Dedifferentiated amniotic fluid mesenchymal stem cell (primary cell): ENCODE data around the gene ANKRD13B.
A peak's percentile ranks its signal among the peaks of the same experiment; 100 is the strongest.

Experiments used
- DNase-seq: peaks from one replicate; pipeline ENCODE4 v3.0.0-alpha.2; 2016; ENCODE audit errors: extremely low spot score

The ANKRD13B gene

DNA sequence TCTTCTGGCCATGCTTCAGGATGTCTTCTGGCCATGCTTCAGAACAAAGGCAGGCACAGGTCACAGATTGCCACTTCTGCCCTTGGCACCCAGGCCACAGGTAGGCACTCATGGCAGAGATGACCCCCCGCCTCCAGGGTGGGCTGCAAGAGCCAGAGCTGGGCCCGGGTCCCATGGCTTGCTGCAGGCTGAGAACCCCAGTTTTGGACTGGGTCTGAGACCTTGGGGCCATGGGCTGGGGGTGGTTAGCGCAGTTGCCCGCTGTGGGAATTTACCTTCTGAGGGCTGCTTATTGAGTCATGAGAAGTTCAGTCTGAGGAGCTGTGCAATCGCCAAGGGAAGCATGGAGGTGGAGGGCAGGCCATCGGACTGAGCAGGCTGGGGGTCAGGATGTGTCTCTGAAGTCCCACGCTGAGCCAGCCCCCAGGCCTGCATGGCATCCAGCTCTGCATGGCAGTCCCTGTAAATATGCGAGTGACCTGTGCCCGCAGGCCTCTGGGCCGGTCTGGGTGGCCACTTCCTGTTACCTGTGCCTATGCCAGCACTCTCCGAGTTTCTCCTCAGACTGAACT lies 1.7 kb downstream of the ANKRD13B start:
- no peak for DNase-seq

DNA sequence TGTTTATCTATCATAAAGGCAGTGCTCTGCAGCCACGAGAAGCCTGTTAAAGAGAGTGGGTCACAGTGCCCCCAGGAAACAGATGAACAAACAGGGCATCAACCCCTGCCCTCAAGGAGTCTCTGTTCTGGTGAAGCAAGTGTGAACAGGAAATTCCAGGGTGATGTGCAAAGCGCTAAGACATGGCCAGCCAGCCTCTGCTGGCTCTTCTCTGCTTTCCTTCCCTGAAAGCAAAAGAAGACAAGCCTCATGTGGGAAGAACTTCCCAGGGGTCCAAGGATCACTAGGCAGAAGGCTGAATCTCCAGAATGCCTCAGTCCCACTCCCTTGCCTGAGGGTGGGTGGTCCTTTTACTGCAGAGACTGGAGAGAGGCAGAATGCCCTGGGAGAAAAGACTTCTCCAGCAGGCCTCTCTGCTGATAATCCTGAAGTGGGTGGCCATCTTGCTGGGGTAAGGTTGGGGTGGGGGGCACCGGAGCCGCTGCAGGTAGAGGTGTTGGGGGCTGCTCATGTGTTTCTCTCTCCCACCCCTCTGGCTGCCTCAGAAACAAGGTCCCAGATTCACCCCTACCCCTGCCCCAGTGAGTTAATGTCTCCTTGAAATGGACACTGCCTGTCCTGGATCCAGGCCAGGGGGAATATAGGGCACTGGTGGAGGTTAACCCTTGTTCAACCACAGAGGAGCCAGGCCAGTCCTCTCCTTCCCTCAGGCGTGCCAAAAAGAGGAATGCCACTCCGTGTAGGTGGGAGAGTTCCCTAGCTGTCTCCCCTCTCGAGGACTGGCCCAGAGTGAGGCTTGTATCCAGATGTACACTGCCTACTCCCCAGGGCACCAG lies 2.4 kb downstream of the ANKRD13B start:
- DNase-seq, result no peak

- no peak for DNase-seq
Observed at GRCh38 chr17:29595943-29596774, 3.2 kb downstream of the ANKRD13B start.

DNA sequence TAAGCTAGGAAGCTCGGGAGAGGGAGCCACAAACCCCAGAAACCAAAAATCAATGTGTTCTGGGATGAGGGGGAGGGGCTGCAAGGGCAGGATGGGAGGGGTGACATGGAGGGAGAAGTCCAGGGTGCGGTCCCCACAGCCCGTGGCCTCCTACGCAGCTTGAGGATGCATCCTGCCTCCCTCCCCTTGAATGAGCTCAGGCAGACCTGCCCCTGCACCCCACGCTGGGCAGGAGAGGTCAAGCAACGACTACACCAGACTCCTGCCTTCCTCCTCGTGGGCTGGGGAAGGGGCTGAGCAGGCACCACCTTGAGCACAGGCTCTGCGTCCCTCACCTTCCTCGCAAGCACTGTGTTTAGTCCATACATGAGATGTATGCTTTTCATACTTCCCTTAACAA lies 3.9 kb downstream of the ANKRD13B start:
- DNase-seq, result no peak

DNA sequence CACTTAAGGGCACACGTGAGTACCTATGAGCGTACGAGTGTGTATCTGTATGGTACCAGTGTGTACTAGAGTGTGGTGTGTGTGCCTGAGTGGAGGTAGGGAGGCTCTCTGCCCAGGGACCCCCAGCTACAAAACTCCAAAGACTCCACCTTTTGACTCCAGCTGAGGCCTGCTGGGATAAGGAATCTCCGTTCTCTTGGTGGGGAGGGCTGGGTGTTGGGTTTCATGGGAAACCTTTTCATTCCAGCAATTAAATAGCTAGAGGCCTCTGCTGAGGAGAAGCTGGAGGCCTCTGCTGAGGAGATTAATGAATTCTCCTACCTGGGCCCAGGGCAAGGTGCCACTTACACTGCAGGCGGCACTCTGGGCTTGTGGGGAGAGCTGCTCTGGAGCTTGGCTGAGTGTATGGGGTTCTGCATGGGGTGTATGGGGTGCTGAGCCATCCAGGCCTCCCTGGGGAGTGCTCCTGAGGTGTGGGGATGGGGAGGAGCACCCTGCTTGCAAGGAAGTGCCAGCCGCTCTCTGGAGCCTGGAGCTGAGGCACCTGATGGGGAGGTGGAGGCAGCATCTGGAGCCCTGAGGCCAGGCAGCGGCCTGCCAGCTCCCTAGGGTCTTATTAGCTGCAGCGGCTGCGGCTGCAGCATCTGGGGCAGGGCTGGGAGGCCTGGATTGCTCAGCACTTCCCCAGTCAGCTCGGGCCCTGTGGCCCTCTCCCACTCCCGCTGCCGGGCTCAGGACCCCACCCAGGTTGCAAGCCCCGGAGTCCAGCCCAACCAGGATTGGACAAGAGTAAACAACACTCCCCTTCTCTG lies 4.6 kb downstream of the ANKRD13B start:
- DNase-seq, result no peak

- no peak for DNase-seq
Observed at GRCh38 chr17:29603109-29603674, 10.3 kb downstream of the ANKRD13B start.

- DNase-seq, result no peak
Observed at GRCh38 chr17:29607557-29608195, 14.7 kb downstream of the ANKRD13B start.

GRCh38 chr17:29608986-29609385 lies 16.1 kb downstream of the ANKRD13B start:
- no peak for DNase-seq

DNA sequence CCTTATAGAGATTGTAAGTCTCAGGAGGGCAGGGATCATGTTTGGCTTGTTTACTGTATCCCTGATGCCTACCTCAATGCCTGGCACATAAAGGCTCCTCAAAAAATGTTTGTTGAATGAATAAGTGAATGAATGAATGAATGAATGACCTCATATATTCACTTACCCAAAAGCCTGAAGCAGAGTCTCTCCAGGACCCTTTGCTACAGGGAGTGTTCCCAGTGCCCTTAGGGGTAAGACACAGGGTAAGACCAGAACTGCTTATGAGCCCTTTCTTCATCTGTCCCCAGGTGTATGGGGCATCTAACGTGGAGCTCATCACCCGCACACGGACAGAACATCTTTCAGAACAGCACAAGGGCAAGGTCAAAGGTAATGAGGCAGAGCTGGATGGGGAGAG lies 17.5 kb downstream of the ANKRD13B start:
- no peak for DNase-seq

GRCh38 chr17:29611351-29612093 lies 18.6 kb downstream of the ANKRD13B start:
- DNase-seq, result no peak

DNA sequence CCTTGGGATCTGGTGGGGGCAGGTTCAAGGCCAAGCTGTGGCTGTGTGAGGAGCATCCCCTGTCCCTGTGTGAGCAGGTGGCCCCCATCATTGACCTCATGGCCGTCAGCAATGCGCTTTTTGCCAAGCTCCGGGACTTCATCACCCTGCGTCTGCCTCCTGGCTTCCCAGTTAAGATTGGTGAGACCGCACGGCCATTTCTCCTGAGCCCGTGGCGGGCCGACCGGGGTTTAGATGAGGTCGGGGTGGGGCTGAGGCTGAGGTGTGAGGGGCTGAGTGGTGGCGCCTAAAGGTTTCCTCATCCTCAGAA lies 19.1 kb downstream of the ANKRD13B start:
- no peak for DNase-seq

DNA sequence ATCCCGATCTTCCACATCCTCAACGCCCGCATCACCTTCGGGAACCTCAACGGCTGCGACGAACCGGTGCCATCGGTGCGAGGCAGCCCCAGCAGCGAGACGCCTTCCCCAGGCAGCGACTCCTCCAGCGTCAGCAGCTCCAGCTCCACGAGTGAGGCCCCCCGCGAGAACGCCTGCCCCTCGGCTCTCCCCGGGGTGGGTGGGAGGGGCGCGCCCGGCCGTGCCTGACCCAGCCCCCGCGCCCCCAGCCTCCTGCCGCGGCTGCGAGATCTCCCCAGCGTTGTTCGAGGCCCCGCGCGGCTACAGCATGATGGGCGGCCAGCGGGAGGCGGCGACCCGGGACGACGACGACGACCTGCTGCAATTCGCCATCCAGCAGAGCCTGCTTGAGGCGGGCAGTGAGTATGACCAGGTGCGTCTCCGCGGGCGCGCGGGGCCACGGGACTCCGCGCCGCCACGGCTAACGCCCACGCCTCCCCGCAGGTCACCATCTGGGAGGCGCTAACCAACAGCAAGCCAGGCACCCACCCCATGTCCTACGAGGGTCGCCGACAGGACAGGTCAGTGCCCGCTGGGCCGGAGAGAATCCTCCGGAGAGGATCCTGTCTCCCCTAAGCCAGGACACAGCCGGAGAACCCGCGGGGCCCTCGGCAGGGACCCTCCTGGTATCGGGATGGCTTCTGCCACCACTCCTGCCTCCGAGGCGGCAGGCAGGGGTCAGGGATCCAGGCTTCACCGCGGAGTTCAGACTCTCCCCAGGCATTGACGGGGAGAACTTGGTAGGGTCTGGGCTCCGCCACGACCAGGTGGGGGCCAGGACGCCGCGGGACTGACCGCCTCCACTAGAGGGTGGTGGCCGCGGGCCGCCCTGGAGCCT lies 19.7 kb downstream of the ANKRD13B start:
- no peak for DNase-seq

DNA sequence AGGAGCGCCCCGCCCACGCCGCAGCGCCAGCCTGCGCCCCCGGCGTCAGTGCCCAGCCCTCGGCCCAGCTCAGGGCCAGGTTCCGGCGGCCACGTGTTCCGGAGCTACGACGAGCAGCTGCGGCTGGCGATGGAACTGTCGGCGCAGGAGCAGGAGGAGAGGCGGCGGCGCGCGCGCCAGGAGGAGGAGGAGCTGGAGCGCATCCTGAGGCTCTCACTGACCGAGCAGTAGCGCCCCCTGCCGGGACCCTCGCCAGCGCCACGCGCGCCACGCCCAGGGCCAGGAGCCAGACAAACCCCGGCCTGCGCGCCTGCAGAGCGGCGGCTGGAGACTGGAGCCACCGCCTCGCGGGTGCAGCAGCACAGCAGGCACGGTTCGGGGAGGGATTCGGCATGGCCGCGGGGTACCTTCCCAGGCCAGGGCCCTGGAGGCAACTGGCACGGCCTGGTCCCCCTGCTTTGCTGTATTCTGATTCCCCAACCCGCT lies 20.5 kb downstream of the ANKRD13B start:
- DNase-seq, result peak; percentile 64

DNA sequence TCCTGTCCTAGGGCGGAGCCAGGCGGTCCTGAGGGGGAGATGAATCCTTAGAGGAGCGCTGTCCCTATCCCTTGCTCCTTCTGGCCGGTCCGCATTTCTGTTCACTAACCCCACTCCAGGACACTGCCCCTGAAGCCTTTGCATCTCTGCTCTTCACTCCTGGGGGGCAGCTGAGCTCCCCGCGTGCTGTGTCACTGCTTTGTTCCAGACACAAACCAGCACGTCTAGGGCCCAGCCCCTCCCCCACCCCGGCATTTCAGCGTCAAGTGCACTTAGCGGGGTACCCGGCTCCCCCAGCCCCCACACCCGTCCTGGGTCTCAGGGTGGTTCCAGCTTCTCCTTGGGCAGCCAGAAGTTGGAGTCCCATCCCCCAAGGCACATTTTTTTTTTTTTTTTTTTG lies 20.9 kb downstream of the ANKRD13B start:
- no peak for DNase-seq

GRCh38 chr17:29614349-29615047 lies 21.6 kb downstream of the ANKRD13B start:
- no peak for DNase-seq

- no peak for DNase-seq
Observed at GRCh38 chr17:29615048-29615385, 22.1 kb downstream of the ANKRD13B start.

DNA sequence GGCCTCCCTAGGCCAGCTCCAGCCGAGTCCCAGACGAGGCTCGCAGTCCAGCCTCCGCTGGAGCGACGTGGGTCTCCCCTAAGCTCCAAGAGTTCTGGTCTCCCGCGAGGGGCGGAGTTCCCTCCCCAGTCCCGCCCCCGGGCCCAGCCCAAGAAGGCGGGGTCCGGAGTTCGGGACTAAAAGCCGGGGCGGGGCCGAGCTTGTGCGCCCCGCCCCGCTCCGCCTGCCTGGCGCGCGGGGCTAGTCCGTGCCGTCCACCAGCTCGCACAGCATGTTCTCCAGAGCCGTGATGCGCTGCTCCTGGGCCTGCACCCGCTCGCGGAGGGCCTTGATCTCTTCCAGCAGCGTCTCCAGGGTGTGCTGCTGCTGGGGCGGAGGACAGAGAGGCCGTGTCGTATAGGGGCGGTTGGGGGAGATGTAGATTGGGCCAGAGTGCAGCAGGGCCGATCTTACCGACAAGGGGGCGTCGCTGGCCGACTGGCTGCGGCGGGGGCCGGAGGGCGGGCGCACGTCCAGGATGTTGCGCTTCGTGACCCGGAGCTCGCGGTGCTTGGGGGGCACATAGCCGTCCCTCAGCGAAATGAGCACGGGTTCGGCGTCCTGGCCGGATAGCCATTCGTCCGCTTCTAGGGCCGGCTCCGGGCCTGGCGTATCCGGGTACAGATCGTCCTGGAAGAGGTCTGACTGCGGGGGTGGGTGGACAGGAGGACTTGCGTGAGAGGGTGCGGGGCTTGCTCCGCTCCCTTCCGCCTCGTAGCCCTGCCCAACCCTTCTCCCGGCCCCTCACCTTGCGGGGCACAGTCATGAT lies 22.8 kb downstream of the ANKRD13B start:
- DNase-seq, result peak; percentile 75
